ENCODE measurements around the gene CCIN. TPM values are rescaled to one million over a fixed set of nuclear protein-coding genes. Genes with fewer than 3 reads are reported as not detected.
A peak's percentile ranks its signal among the peaks of the same experiment; 100 is the strongest.
"Not testable (repeated sequence)": the region's sequence is repeated elsewhere in the genome, so short reads cannot be mapped to it uniquely, and the experiment has no call there.

The CCIN gene
- total RNA-seq, 1 donor: 2.6 TPM

DNA sequence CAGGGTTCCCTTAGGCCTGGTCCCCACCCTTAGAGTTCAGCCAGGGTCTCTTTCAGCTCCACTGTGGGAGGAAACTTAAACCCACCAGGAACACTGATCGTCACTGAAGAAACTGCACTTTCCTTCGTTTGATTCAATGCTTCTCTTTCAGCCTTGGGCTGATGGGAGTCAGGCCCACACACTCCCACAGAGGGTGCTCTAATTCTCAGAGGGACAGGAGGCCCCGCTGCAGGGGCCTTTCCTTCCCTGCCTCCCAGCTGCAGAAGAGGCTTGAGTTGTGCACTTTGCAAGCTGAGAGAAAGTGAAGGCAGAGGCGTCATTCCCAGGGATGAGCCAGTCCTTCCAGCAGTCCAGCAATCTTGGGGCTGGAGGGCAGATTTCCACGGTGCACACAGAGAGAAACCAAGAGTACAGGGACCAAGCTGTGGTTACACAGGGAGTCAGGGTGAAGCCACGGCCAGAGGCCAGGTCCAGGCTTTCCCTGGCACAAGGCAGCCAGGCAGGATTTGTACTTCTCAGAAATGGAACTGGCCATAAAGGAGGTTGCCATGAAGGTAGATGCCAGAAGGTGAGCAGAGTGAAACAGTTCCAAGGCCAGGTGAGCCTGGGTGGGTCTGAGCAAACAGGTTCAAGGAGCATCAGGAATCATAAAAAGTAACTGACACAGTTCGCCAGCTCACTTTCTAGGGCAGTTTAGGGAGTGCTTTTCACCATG, 43.0 kb upstream of the CCIN start:
- TF ChIP-seq, protein P1, sequence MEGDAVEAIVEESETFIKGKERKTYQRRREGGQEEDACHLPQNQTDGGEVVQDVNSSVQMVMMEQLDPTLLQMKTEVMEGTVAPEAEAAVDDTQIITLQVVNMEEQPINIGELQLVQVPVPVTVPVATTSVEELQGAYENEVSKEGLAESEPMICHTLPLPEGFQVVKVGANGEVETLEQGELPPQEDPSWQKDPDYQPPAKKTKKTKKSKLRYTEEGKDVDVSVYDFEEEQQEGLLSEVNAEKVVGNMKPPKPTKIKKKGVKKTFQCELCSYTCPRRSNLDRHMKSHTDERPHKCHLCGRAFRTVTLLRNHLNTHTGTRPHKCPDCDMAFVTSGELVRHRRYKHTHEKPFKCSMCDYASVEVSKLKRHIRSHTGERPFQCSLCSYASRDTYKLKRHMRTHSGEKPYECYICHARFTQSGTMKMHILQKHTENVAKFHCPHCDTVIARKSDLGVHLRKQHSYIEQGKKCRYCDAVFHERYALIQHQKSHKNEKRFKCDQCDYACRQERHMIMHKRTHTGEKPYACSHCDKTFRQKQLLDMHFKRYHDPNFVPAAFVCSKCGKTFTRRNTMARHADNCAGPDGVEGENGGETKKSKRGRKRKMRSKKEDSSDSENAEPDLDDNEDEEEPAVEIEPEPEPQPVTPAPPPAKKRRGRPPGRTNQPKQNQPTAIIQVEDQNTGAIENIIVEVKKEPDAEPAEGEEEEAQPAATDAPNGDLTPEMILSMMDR (IDR thresholded peaks at IDR 0.05; ENCODE audit: insufficient read depth, low read length): no peak
- DNase-seq (ENCODE audit: low read depth): no peak
- H3K4me3 ChIP-seq (ENCODE audit: low read depth, low read length): no peak overlapping the region

DNA sequence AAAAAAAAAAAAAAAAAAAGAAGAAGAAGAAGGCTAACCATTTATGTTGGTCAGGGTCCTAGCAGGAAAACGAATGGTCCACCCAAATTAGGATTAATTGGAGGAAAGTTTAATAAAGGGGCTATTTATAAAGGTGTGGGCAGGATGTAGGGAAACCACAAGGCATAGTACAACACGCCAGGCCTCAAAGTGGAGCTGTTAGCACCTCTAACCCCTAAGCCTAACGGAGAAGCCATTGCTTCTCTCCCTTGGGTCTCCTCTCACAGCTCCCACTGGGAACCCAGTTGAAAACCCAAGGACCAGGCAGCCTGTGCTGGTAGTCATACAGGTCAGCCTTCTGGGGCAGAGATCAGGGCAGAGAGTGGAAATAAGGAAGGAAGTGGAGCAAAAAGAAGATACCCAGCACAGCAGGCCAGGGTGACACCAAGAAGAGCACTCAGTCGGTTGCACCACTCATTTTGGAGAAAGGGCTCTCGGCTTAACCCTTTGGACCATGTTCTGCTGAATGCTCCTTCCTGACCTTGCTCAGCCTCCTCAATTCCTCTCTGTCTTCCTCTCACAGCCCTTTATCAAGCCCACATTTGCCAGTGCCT, 41.4 kb upstream of the CCIN start:
- TF ChIP-seq, protein P1 (IDR thresholded peaks at IDR 0.05; ENCODE audit: insufficient read depth, low read length): no peak
- DNase-seq (ENCODE audit: low read depth): no peak

DNA sequence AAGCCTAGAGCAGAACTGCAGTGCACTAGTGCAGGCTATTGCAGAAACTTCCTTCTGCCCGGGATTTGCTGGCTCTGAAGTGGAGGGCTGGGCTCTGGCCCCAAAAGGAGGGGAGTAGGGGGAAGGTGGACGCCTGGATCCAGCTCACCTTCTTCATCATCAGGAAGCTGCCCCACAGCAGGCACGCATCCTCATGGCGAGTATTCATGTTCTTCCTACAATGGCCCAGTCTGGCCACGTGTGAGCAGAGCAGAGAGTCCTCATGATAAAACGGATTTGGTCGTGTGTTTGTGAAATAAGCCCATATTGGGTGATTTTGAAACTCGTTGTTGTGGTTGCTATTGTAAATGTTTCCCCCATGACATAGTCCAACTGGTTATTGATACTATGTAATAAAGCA, 40.8 kb upstream of the CCIN start:
- H3K4me3 ChIP-seq (ENCODE audit: low read depth, low read length): no peak overlapping the region
- TF ChIP-seq, protein P1 (IDR thresholded peaks at IDR 0.05; ENCODE audit: insufficient read depth, low read length): no peak
- no peak for DNase-seq (ENCODE audit: low read depth)

More for the DNA sequence above, 41.4 kb upstream of the CCIN start:
- H3K4me3 ChIP-seq (ENCODE audit: low read depth, low read length): no peak overlapping the region

DNA sequence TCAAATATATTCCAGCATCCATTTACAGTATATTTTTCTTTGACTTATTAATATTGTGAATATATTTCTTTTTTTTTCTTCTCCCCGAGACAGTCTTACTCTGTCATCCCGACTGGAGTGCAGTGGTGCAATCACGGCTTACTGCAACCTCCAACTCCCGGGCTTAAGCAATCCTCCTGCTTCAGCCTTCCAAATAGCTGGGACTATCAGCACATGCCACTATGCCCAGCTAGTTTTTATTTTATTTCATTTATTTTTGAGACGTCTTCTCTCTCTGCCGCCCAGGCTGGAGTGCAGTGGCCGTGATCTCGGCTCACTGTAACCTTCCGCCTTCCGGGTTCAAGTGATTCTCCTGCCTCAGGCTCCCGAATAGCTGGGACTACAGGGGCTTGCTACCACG, 40.0 kb upstream of the CCIN start:
- no peak for DNase-seq (ENCODE audit: low read depth)
- TF ChIP-seq, protein P1 (IDR thresholded peaks at IDR 0.05; ENCODE audit: insufficient read depth, low read length): no peak
- no peak overlapping the region for H3K4me3 ChIP-seq (ENCODE audit: low read depth, low read length)

DNA sequence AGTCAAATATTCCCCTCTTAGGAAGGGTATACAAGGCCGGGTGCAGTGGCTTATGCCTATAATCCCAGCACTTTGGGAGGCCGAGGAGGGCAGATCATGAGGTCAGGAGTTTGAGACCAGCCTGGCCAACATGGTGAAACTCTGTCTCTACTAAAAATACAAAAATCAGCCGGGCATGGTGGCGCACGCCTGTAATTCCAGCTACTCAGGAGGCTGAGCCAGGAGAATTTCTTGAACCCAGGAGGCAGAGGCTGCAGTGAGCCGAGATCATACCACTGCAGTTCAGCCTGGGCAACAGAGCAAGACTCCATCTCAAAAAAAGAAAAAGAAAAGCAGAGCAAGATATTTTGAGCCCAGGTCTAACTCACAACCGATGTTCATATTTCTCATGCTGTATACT, 37.5 kb upstream of the CCIN start:
- not testable (repeated sequence) for DNase-seq (ENCODE audit: low read depth); H3K4me3 ChIP-seq (ENCODE audit: low read depth, low read length)

DNA sequence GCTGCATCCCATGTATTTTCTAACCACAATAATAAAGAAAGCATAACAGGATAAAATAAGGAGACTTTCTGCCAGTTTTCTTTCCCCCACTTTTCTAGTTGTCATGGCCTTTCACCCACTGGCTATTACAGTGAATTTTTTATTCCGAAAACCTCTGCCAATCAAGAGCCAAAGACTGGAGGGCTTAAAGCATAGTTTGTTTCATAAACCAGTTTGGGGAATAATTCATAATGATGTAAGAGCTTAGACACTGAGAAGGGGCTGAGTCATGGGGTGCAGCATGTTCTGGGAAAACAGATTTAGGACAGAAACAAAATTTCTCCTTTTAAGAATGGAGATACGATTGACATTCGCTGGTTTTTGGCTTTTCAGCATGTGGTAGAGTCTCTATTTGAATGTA, 37.1 kb upstream of the CCIN start:
- TF ChIP-seq, protein P1 (IDR thresholded peaks at IDR 0.05; ENCODE audit: insufficient read depth, low read length): no peak
- no peak overlapping the region for H3K4me3 ChIP-seq (ENCODE audit: low read depth, low read length)
- peak; percentile 53 for DNase-seq (ENCODE audit: low read depth)

DNA sequence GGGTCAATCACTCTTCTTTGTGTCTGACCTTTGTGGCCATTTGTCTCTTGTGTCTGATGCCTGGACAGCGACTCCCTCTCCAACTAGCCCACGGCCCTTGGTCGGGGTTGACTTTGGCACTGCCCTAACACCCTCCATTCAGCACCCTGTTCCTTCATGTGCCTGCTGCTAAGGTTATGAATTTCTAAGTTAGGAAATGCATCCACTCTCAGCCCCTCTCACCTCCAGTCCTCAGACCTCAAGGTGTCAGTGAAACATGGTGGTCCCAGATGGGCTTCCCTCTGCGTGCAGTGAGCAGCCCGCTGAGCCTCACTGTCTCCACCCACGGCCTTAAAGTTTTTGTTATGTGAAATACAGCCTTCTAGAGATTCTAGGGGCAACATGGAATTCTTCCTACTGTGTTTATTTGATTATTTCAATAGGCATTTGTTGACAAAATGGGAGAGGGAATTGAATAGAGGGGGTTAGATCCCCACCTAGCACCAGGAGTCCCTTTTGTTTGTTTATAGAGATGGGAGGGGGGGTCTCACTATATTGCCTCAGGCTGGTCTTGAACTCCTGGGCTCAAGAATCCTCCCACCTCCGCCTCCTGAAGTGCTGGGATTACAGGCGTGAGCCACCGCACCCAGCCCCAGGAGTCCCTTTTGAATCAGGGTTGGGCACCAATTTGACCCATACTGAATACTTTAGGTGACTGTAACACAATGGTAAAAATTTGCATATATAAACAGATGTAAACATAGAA, 34.3 kb upstream of the CCIN start:
- TF ChIP-seq, protein P1 (IDR thresholded peaks at IDR 0.05; ENCODE audit: insufficient read depth, low read length): no peak
- no peak overlapping the region for H3K4me3 ChIP-seq (ENCODE audit: low read depth, low read length)
- no peak for DNase-seq (ENCODE audit: low read depth)
